Liver (tissue), 9 donors: ENCODE results near the gene KDM3B. TPM values are rescaled to one million over a fixed set of nuclear protein-coding genes. Genes with fewer than 3 reads are reported as not detected.
"Not testable (repeated sequence)": the region's sequence is repeated elsewhere in the genome, so short reads cannot be mapped to it uniquely, and the experiment has no call there.

Source experiments
- DNase-seq: peaks from one replicate; pipeline ENCODE4 v3.0.0-alpha.2; 2017; ENCODE audit warnings: low spot score
- H3K27ac ChIP-seq, 2 donors: one replicate each; pipeline ENCODE4 v1.7.0; 2013; ENCODE audit warnings: inconsistent platforms in 2 of 2, low read length in 2 of 2, control low read depth in 1 of 2, low read depth in 1 of 2, mild to moderate bottlenecking in 1 of 2
- H3K27me3 ChIP-seq, 4 donors: one replicate each; pipeline versions ENCODE4 v1.6.1 to v1.7.0; 2013; ENCODE audit warnings: low read length in 3 of 4, inconsistent platforms in 1 of 4, mild to moderate bottlenecking in 1 of 4, moderate library complexity in 1 of 4; ENCODE audit not compliant: control insufficient read depth in 4 of 4, insufficient read depth in 4 of 4
- H3K36me3 ChIP-seq, 4 donors: one replicate each; pipeline versions ENCODE4 v1.6.1 to v1.7.0; 2013; ENCODE audit warnings: low read length in 3 of 4, mild to moderate bottlenecking in 3 of 4, low read depth in 1 of 4, moderate library complexity in 1 of 4; ENCODE audit not compliant: control insufficient read depth in 4 of 4, insufficient read depth in 3 of 4
- H3K4me1 ChIP-seq, 4 donors: one replicate each; pipeline versions ENCODE4 v1.6.1 to v1.7.0; 2013; ENCODE audit warnings: low read length in 3 of 4, mild to moderate bottlenecking in 3 of 4, moderate library complexity in 1 of 4; ENCODE audit not compliant: control insufficient read depth in 4 of 4, insufficient read depth in 4 of 4
- H3K4me3 ChIP-seq, 3 donors: one replicate each; pipeline versions ENCODE4 v1.6.1 to v1.7.0; 2013; ENCODE audit warnings: low read length in 3 of 3, control low read depth in 1 of 3, low read depth in 1 of 3, mild to moderate bottlenecking in 1 of 3
- H3K9ac ChIP-seq, 2 donors: one replicate each; pipeline ENCODE4 v1.7.0; 2013; ENCODE audit warnings: low read length in 2 of 2, mild to moderate bottlenecking in 2 of 2, moderate library complexity in 2 of 2, control low read depth in 1 of 2, low read depth in 1 of 2
- H3K9me3 ChIP-seq, 4 donors: one replicate each; pipeline versions ENCODE4 v1.6.1 to v1.7.0; 2013; ENCODE audit warnings: low read length in 3 of 4; ENCODE audit not compliant: control insufficient read depth in 4 of 4
- CTCF ChIP-seq: fragments of 150-350 bp; IDR thresholded peaks from 2 replicates; pipeline ENCODE4 v1.5.1; 2017; ENCODE audit warnings: improper control_type of control experiment, low read depth, low read length; ENCODE audit not compliant: missing input control
- EGR1 ChIP-seq, 2 donors: IDR thresholded peaks; 2 replicates each; pipeline ENCODE4 v1.6.1; 2016 to 2018; ENCODE audit warnings: antibody characterized with exemption in 2 of 2, low read depth in 2 of 2
- FOXA1 ChIP-seq: IDR thresholded peaks from 2 replicates; pipeline ENCODE4 v1.6.1; 2016; ENCODE audit warnings: antibody characterized with exemption
- GABPA ChIP-seq, 2 donors: IDR thresholded peaks in 1 of 2; conservative IDR thresholded peaks in 1 of 2; 2 replicates each; pipeline ENCODE4 v1.6.1; 2016; ENCODE audit warnings: antibody characterized with exemption in 2 of 2, mild to moderate bottlenecking in 1 of 2, moderate library complexity in 1 of 2
- HNF4A ChIP-seq, 2 donors: conservative IDR thresholded peaks; 2 replicates each; pipeline ENCODE4 v1.6.1; 2016; ENCODE audit warnings: antibody characterized with exemption in 2 of 2, mild to moderate bottlenecking in 2 of 2
- JUND ChIP-seq, 2 donors: IDR thresholded peaks; 2 replicates each; pipeline ENCODE4 v1.6.1; 2016; ENCODE audit warnings: antibody characterized with exemption in 2 of 2
- MAX ChIP-seq: IDR thresholded peaks from 2 replicates; pipeline ENCODE4 v1.6.1; 2016; ENCODE audit warnings: antibody characterized with exemption
- NR2F2 ChIP-seq: IDR thresholded peaks from 2 replicates; pipeline ENCODE4 v1.6.1; 2016; ENCODE audit warnings: antibody characterized with exemption
- RAD21 ChIP-seq, 2 donors: IDR thresholded peaks; 2 replicates each; pipeline ENCODE4 v1.6.1; 2016; ENCODE audit warnings: antibody characterized with exemption in 2 of 2, mild to moderate bottlenecking in 2 of 2
- SP1 ChIP-seq: IDR thresholded peaks from 2 replicates; pipeline ENCODE4 v1.6.1; 2018; ENCODE audit warnings: antibody characterized with exemption, mild to moderate bottlenecking
- TAF1 ChIP-seq: conservative IDR thresholded peaks from 2 replicates; pipeline ENCODE4 v1.6.1; 2016; ENCODE audit warnings: antibody characterized with exemption, mild to moderate bottlenecking
- YY1 ChIP-seq: IDR thresholded peaks from 2 replicates; pipeline ENCODE4 v1.6.1; 2016; ENCODE audit warnings: antibody characterized with exemption, mild to moderate bottlenecking
- WGBS: extraction: QIAGEN DNeasy Blood & Tissue Kit; methylation state at CpG from one replicate; pipeline ENCODE4 v1.1.7; 2013; 5-methylcytosine and 5-hydroxymethylcytosine counted together
- polyA plus RNA-seq, 2 donors: library from polyadenylated mRNA; stranded (reverse) in 1 of 2; unstranded in 1 of 2; fragments of 200-250 nt in 1 of 2; fragments of >200 nt in 1 of 2; fragmentation: Nextera tagmentation in 1 of 2; extraction: Ambion mirVana in 1 of 2; gene quantifications; one replicate each; pipeline versions ENCODE4 v1.2.1 to v1.2.3, GENCODE V29; 2013 to 2015
- total RNA-seq, 2 donors: library from RNA; depleted of rRNA; stranded (reverse); fragments of >200 nt; gene quantifications; one replicate each; pipeline ENCODE4 v1.2.3, GENCODE V29; 2014
- TF ChIP-seq, protein P1 (sequence below): IDR thresholded peaks from 2 replicates; pipeline ENCODE4 v1.6.1; 2016; ENCODE audit warnings: antibody characterized with exemption
- TF ChIP-seq, protein P2 (sequence below): IDR thresholded peaks from 2 replicates; pipeline ENCODE4 v1.6.1; 2016; ENCODE audit warnings: antibody characterized with exemption
- donor health status: healthy.
- donor health status: healthy.
- donor health status: healthy.
- donor health status: healthy.
- donor health status: healthy.

Gene KDM3B
- total and polyA plus RNA-seq, 4 donors: 6.8 to 39.6 (median 18.8) TPM

- Histone ChIP-seq H3K4me3 (no peak overlapping the region), H3K27ac (no peak overlapping the region), H3K27me3 (no peaks in the 10 kb centered on the region), H3K36me3 (peaks cover 3 to 23% (median 14%) of the 10 kb centered on the region in 4 donors), H3K9me3 (no peaks in the 10 kb centered on the region), H3K4me1 (no peaks in the 10 kb centered on the region), H3K9ac (no peak overlapping the region)
- 83% methylated on average over 5 of the region's 5 CpGs for WGBS
- DNase-seq: no peak
- no peak for TF ChIP-seq NR2F2
- no peak for TF ChIP-seq MAX
- TF ChIP-seq TAF1: no peak
- TF ChIP-seq YY1: no peak
- TF ChIP-seq HNF4A (conservative IDR thresholded peaks at IDR 0.05): no peak
- no peak for TF ChIP-seq GABPA (IDR thresholded peaks at IDR 0.05 in 1 of 2, conservative IDR thresholded peaks at IDR 0.05 in 1 of 2)
- TF ChIP-seq JUND (IDR thresholded peaks at IDR 0.05): no peak
- TF ChIP-seq, protein P1, sequence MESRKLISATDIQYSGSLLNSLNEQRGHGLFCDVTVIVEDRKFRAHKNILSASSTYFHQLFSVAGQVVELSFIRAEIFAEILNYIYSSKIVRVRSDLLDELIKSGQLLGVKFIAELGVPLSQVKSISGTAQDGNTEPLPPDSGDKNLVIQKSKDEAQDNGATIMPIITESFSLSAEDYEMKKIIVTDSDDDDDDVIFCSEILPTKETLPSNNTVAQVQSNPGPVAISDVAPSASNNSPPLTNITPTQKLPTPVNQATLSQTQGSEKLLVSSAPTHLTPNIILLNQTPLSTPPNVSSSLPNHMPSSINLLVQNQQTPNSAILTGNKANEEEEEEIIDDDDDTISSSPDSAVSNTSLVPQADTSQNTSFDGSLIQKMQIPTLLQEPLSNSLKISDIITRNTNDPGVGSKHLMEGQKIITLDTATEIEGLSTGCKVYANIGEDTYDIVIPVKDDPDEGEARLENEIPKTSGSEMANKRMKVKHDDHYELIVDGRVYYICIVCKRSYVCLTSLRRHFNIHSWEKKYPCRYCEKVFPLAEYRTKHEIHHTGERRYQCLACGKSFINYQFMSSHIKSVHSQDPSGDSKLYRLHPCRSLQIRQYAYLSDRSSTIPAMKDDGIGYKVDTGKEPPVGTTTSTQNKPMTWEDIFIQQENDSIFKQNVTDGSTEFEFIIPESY: no peak
- TF ChIP-seq, protein P2, sequence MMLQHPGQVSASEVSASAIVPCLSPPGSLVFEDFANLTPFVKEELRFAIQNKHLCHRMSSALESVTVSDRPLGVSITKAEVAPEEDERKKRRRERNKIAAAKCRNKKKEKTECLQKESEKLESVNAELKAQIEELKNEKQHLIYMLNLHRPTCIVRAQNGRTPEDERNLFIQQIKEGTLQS: no peak
These were observed 55.5 kb downstream of the KDM3B start for GRCh38 chr5:138408023-138408422.

DNA sequence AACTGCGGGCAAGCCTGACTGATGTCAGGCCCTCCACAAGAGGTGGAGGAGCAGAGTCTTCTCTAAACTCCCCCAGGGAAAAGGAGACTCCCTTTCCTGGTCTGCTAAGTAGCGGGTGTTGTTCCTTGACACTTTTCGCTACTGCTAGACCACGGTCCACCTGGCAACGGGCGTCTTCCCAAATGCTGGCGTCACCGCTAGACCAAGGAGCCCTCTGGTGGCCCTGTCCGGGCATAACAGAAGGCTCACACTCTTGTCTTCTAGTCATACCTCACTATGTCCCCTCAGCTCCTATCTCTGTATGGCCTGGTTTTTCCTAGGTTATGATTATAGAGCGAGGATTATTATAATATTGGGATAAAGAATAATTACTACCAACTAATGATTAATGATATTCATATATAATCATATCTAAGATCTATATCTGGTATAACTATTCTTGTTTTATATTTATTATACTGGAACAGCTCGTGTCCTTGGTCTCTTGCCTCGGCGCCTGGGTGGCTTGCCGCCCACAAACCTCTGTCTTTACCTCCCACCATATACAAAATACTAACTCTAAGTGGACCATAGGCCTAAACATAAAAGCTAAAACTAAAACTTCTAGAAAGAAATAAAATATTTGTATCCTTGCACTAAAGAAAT lies 58.6 kb downstream of the KDM3B start:
- not testable (repeated sequence) for DNase-seq, H3K9ac ChIP-seq, H3K4me3 ChIP-seq, H3K9me3 ChIP-seq, H3K27ac ChIP-seq, H3K4me1 ChIP-seq, H3K27me3 ChIP-seq
- TF ChIP-seq RAD21 (IDR thresholded peaks at IDR 0.05) (peak; percentile 41 to 57), CTCF (peak; percentile 19)
- peaks cover 1 to 32% (median 19%) of the 10 kb centered on the region in 4 donors for H3K36me3 ChIP-seq
- WGBS: 82% methylated on average over 13 of the region's 14 CpGs

GRCh38 chr5:138418444-138418843 lies 66.0 kb downstream of the KDM3B start:
- H3K4me3 ChIP-seq: no peak overlapping the region
- no peak for DNase-seq
- peaks cover 16 to 77% (median 60%) of the 10 kb centered on the region in 4 donors for H3K36me3 ChIP-seq
- no peaks in the 10 kb centered on the region for H3K9me3 ChIP-seq
- TF ChIP-seq SP1 (no peak), MAX (no peak), EGR1 (IDR thresholded peaks at IDR 0.05; ENCODE audit: low read depth in 2 of 2) (no peak), GABPA (IDR thresholded peaks at IDR 0.05 in 1 of 2, conservative IDR thresholded peaks at IDR 0.05 in 1 of 2) (no peak), FOXA1 (no peak)
- TF ChIP-seq, protein P1: no peak
- no peaks in the 10 kb centered on the region for H3K4me1 ChIP-seq
- H3K27me3 ChIP-seq: no peaks in the 10 kb centered on the region
- no peak overlapping the region for H3K9ac ChIP-seq
- no peak overlapping the region for H3K27ac ChIP-seq
- 96% methylated on average over 2 of the region's 2 CpGs for WGBS
